ENCODE data around the gene MYO3A. TPM values are rescaled to one million over a fixed set of nuclear protein-coding genes. Genes with fewer than 3 reads are reported as not detected.

MYO3A gene
- total RNA-seq, 1 donor from 2014 or later = 0.23 TPM

- H3K4me3 ChIP-seq (ENCODE audit: insufficient read depth, low read depth, low read length) = no peak overlapping the region
- H3K4me1 Mint-ChIP-seq (ENCODE audit: low read depth, unreplicated experiment) = peaks cover 2% of the 10 kb centered on the region
- no peaks in the 10 kb centered on the region for H3K36me3 Mint-ChIP-seq (ENCODE audit: low read depth, unreplicated experiment)
Observed at GRCh38 chr10:26157734-26158133, 223.7 kb downstream of the MYO3A start.

GRCh38 chr10:26169466-26169865, 235.4 kb downstream of the MYO3A start:
- no peaks in the 10 kb centered on the region for H3K4me1 ChIP-seq (ENCODE audit: insufficient read depth, low read length)
- H2AFZ ChIP-seq (ENCODE audit: low read depth, low read length) = no peak overlapping the region
- no peaks in the 10 kb centered on the region for H3K36me3 ChIP-seq (ENCODE audit: insufficient read depth, low read length)
- no peak overlapping the region for H3K4me3 ChIP-seq (ENCODE audit: insufficient read depth, low read depth, low read length)
- H3K27me3 Mint-ChIP-seq (ENCODE audit: low read depth, unreplicated experiment) = no peaks in the 10 kb centered on the region
- no peaks in the 10 kb centered on the region for H3K9me3 Mint-ChIP-seq (ENCODE audit: unreplicated experiment)
- H3K27me3 ChIP-seq (ENCODE audit: insufficient read depth, low read length) = no peaks in the 10 kb centered on the region
- H4K20me1 ChIP-seq (ENCODE audit: insufficient read depth, low read length) = no peaks in the 10 kb centered on the region
- TF ChIP-seq CTCF (IDR thresholded peaks at IDR 0.05; ENCODE audit: insufficient read depth, low read depth, low read length) (no peak), EZH2 (IDR thresholded peaks at IDR 0.05; ENCODE audit: insufficient read depth, low read length) (no peak)
- H3K4me2 ChIP-seq (ENCODE audit: low read length) = no peak overlapping the region
- peaks cover 18% of the 10 kb centered on the region for H3K4me1 Mint-ChIP-seq (ENCODE audit: low read depth, unreplicated experiment)
- no peaks in the 10 kb centered on the region for H3K36me3 Mint-ChIP-seq (ENCODE audit: low read depth, unreplicated experiment)
- no peak overlapping the region for H3K9ac ChIP-seq (ENCODE audit: low read length)
- no peak overlapping the region for H3K27ac ChIP-seq (ENCODE audit: low read depth, low read length)
- H3K79me2 ChIP-seq (ENCODE audit: insufficient read depth, low read length) = no peaks in the 10 kb centered on the region
- no peak for FAIRE-seq
- no peaks in the 10 kb centered on the region for H3K9me3 ChIP-seq (ENCODE audit: insufficient read depth, low read depth, low read length)
- no peak overlapping the region for H3K27ac Mint-ChIP-seq (ENCODE audit: unreplicated experiment)
- no peak overlapping the region for H3K4me3 Mint-ChIP-seq (ENCODE audit: unreplicated experiment)
- DNase-seq (ENCODE audit: low read depth) = no peak

More at GRCh38 chr10:26157734-26158133, 223.7 kb downstream of the MYO3A start:
- no peaks in the 10 kb centered on the region for H4K20me1 ChIP-seq (ENCODE audit: insufficient read depth, low read length)
- Mint-ChIP-seq H3K27me3 (ENCODE audit: low read depth, unreplicated experiment) (no peaks in the 10 kb centered on the region), H3K27ac (ENCODE audit: unreplicated experiment) (no peak overlapping the region), H3K9me3 (ENCODE audit: unreplicated experiment) (no peaks in the 10 kb centered on the region), H3K4me3 (ENCODE audit: unreplicated experiment) (no peak overlapping the region)
- no peaks in the 10 kb centered on the region for H3K4me1 ChIP-seq (ENCODE audit: insufficient read depth, low read length)
- no peak overlapping the region for H2AFZ ChIP-seq (ENCODE audit: low read depth, low read length)
- no peak overlapping the region for H3K27ac ChIP-seq (ENCODE audit: low read depth, low read length)
- no peak overlapping the region for H3K4me2 ChIP-seq (ENCODE audit: low read length)
- H3K79me2 ChIP-seq (ENCODE audit: insufficient read depth, low read length) = no peaks in the 10 kb centered on the region
- FAIRE-seq = no peak
- H3K36me3 ChIP-seq (ENCODE audit: insufficient read depth, low read length) = no peaks in the 10 kb centered on the region
- no peaks in the 10 kb centered on the region for H3K27me3 ChIP-seq (ENCODE audit: insufficient read depth, low read length)
- no peak for TF ChIP-seq EZH2 (IDR thresholded peaks at IDR 0.05; ENCODE audit: insufficient read depth, low read length)
- TF ChIP-seq CTCF (IDR thresholded peaks at IDR 0.05; ENCODE audit: insufficient read depth, low read depth, low read length) = no peak
- H3K9me3 ChIP-seq (ENCODE audit: insufficient read depth, low read depth, low read length) = no peaks in the 10 kb centered on the region
- no peak for DNase-seq (ENCODE audit: low read depth)
- H3K9ac ChIP-seq (ENCODE audit: low read length) = no peak overlapping the region

- no peak overlapping the region for H3K9ac ChIP-seq (ENCODE audit: low read length)
- H3K9me3 Mint-ChIP-seq (ENCODE audit: unreplicated experiment) = no peaks in the 10 kb centered on the region
- no peak overlapping the region for H3K27ac ChIP-seq (ENCODE audit: low read depth, low read length)
- H3K4me3 Mint-ChIP-seq (ENCODE audit: unreplicated experiment) = no peak overlapping the region
- no peak for DNase-seq (ENCODE audit: low read depth)
- H3K27me3 Mint-ChIP-seq (ENCODE audit: low read depth, unreplicated experiment) = peaks cover 7% of the 10 kb centered on the region
- H3K36me3 ChIP-seq (ENCODE audit: insufficient read depth, low read length) = no peaks in the 10 kb centered on the region
- H3K27ac Mint-ChIP-seq (ENCODE audit: unreplicated experiment) = no peak overlapping the region
- H4K20me1 ChIP-seq (ENCODE audit: insufficient read depth, low read length) = no peaks in the 10 kb centered on the region
- H3K4me1 Mint-ChIP-seq (ENCODE audit: low read depth, unreplicated experiment) = peaks cover 18% of the 10 kb centered on the region
- H3K4me3 ChIP-seq (ENCODE audit: insufficient read depth, low read depth, low read length) = no peak overlapping the region
- H3K36me3 Mint-ChIP-seq (ENCODE audit: low read depth, unreplicated experiment) = no peaks in the 10 kb centered on the region
- no peaks in the 10 kb centered on the region for H3K9me3 ChIP-seq (ENCODE audit: insufficient read depth, low read depth, low read length)
- no peaks in the 10 kb centered on the region for H3K4me1 ChIP-seq (ENCODE audit: insufficient read depth, low read length)
- no peak for FAIRE-seq
- TF ChIP-seq CTCF (IDR thresholded peaks at IDR 0.05; ENCODE audit: insufficient read depth, low read depth, low read length) (no peak), EZH2 (IDR thresholded peaks at IDR 0.05; ENCODE audit: insufficient read depth, low read length) (no peak)
- H3K27me3 ChIP-seq (ENCODE audit: insufficient read depth, low read length) = no peaks in the 10 kb centered on the region
- H3K79me2 ChIP-seq (ENCODE audit: insufficient read depth, low read length) = no peaks in the 10 kb centered on the region
- no peak overlapping the region for H2AFZ ChIP-seq (ENCODE audit: low read depth, low read length)
- H3K4me2 ChIP-seq (ENCODE audit: low read length) = no peak overlapping the region
Observed at GRCh38 chr10:26172131-26172530, 238.1 kb downstream of the MYO3A start.
